GM18505 (cell line): ENCODE data around the gene RBP4.
"Not testable (repeated sequence)": the region's sequence is repeated elsewhere in the genome, so short reads cannot be mapped to it uniquely, and the experiment has no call there.

Source experiments
- ATAC-seq: cut with Tn5 transposase; IDR thresholded peaks from one replicate; pipeline ENCODE4 v1.9.1; 2021; ENCODE audit not compliant: unreplicated experiment
- POLR2A ChIP-seq: IDR thresholded peaks from 4 replicates; pipeline ENCODE4 v1.6.1; 2011; ENCODE audit warnings: borderline replicate concordance; ENCODE audit not compliant: insufficient read depth, insufficient read length; ENCODE audit errors: extremely low read depth

The RBP4 gene

DNA sequence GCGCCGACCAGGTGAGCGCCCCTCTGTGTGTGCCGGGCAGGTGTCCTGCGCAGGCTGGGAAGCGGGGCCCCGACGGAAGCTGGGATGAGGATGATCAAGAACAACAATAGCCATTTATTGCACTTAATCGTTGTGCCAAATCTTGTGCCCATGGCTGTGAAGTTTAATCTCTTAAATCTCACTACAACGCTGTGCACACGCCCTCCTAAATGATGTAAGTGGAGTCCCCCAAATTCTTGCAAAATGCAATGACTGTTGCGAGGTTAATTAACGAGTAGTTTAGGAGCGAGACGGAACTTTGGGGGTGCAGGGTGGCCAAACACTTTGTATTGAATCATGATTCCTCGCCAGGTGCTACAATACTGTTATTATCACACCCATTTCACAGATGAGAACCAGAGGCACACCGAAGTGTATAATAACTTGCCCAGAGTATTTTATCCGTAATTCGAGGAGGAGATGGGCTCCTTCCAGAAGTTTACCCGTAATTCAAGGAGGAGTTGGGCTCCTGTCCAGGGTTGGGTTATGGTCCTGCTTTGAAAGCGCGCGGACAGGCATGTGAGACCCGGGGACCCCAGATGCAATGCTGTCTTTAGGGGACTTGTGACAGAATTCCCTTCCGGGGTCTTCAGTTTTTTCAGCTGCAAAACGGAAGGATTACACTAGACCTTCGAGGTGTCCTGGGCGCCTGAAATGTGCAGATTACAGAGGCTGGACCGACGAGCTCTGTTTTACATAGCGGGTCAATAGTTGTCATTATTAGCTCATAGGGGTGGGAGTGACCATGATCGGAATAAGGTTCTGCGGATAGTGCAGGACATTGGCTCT is 33.5 kb downstream of the RBP4 start:
- no peak for ATAC-seq

DNA sequence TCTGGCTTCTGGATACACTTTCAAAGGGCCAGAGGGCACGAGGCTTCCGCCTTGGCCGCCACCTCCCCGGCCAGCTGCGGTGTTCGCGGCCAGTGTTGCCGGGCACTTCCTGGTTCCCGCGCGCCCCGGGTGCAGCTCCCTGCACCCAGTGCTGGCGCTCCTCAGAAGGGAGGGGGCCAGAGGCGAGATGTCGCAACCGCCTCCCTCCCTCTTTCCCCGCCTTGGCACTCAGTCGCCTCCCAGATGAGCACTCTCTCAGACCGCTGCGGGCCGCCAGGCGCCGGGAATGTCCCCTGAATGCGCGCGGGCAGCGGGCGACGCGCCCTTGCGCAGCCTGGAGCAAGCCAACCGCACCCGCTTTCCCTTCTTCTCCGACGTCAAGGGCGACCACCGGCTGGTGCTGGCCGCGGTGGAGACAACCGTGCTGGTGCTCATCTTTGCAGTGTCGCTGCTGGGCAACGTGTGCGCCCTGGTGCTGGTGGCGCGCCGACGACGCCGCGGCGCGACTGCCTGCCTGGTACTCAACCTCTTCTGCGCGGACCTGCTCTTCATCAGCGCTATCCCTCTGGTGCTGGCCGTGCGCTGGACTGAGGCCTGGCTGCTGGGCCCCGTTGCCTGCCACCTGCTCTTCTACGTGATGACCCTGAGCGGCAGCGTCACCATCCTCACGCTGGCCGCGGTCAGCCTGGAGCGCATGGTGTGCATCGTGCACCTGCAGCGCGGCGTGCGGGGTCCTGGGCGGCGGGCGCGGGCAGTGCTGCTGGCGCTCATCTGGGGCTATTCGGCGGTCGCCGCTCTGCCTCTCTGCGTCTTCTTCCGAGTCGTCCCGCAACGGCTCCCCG is 34.4 kb downstream of the RBP4 start, which contains the start of gene FFAR4:
FFAR4 (plus strand) TSS at position 231 of the 842 bp plus-strand sequence; CDS start at position 287, 56 bp downstream.
- ATAC-seq, result no peak
- TF ChIP-seq POLR2A, result no peak

More for the DNA sequence above, 33.5 kb downstream of the RBP4 start:
- no peak for TF ChIP-seq POLR2A

DNA sequence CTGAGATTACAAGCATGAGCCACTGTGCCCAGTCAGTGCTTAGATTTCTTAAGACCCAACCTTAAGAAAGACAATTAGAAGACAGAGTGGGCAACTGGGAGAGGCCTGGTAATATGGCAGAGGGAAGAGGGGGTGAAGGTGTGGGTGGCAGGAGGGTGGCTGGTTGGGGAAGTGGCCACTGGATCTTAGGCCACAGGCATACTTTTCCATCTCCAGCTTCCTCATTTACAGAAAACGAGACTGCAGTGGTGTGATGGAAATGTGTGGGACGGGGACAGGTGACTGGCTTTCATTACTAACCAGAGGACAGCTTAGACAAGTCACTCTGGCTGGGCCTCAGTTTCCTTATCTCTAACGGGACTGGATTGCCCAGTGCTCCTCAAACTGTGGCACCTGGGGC is 35.6 kb downstream of the RBP4 start:
- no peak for ATAC-seq
- TF ChIP-seq POLR2A, result no peak

DNA sequence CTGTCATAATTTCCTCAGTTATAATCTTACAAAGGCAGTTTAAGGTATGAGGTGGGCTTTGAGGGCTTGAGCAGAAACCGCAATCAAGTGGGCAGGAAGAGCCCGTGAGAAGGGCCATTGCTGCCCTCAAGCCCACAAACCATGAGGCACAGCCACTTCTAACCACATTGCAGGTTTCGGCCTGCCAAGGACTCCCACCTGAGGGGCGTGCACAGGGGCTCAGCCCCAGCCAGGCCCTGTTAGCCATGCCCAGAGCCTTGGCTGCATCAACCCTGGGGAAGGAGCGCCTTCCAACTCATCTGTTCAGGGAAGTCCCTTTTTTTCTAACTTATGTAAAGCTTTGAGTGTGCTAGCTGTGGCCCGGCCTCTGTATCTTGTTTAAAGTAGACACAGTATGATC is 40.5 kb downstream of the RBP4 start:
- no peak for ATAC-seq
- TF ChIP-seq POLR2A, result no peak

DNA sequence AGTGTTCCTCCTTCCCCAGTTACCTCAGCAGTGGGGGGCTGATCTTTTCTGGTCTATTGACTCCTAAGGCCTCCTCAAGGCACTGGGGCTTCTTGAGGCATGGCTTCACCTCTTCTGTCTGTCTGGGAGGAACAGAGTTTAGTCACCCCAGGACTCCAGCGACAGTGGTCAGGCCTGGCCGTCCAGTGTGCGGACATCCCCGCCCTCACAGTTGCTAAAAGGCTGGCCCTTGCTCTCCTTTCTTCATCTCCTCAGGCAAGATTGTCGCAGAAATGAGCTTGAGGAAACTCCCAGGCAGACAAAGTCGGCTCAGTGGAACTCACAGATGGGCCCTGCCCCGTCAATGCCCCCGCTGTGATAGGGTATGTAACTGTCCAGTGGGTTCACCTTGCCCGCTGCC is 41.5 kb downstream of the RBP4 start:
- no peak for TF ChIP-seq POLR2A
- no peak for ATAC-seq

DNA sequence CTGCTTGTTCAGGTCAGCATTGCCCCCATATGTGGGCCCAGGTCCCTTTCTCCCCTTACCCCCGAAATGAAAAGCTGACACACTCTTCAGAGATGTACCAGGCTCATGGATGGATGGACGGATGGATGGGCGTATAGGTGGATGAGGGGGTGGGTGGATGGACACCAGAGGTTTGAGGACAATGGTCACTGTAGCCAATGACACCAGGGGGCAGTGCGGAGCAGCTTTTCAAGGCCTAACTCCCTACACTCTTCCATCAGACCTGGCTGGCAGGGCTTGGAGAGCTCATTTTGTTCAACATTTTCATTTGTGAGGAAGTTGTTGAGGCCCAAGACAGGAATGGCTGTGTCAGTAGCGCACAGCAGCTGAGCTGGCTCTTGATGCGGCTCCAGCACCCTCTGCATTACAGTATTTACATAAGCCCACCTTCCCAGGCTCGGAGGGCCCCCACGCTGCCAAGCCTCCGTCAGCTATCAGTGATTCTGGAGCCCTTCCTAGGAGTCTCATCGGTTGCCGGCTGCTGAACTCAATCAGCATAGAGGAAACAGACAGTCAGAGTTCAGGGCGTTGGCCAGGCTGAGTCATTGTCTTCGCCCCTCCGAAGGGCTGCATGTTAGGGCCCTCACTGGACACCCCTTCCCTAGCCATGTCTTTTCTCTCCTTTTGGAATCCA is 46.1 kb downstream of the RBP4 start:
- no peak for ATAC-seq
- TF ChIP-seq POLR2A, result no peak

DNA sequence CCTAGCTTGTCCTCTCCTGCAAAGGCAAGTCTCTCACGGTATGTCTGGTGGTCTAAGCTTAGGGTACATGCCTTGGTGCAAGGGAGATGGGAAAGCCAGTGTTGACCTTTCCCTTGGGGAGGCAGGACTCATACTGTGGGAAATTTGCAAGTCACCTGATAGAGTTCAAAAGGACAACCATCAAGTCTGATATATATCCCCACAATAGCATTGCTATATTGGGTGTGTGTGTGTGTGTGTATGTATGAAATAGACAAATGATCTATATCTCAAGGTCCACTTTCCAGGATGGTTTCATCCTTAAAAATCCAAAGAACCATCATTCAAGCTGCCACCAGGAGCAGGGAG is 46.7 kb downstream of the RBP4 start:
- ATAC-seq, result no peak
- no peak for TF ChIP-seq POLR2A

DNA sequence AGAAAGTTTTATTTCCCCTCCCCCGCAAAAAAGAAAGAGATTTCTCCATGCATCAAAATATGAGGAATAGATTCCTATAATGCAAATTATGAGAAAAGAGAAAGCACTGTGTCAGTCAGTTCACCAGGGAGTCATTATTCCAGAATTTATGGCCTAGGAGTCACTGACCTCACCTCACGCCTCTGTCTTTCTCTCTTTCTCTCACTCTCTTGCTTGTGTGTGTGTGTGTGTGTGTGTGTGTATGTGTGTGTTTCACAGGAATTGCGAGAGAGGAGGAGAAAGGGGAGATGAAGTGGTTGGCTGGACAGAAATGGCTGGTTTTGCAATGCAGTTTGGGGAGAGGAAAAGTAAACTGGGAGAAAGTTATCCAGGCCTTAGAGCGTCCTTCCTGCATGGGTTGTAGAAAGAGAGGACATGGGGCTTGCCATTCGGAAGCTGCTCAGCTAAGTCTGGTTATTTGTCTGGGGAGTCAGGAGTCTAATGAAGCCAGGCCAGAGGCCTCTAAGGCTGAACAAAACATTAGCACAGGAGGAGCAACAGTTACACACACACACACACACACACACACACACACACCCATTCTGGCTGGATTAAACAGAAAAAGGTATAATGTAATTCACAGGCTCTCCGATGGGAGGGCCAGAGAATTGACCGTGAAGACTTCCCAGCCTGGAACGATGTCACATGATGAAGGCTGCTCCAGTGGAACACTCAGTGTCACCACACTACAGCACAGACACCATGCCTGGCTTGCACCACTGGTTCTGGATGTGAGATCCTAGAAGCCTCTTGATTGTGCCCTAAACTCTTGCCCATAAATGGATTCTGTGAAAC is 47.3 kb downstream of the RBP4 start:
- ATAC-seq, result no peak
- no peak for TF ChIP-seq POLR2A

DNA sequence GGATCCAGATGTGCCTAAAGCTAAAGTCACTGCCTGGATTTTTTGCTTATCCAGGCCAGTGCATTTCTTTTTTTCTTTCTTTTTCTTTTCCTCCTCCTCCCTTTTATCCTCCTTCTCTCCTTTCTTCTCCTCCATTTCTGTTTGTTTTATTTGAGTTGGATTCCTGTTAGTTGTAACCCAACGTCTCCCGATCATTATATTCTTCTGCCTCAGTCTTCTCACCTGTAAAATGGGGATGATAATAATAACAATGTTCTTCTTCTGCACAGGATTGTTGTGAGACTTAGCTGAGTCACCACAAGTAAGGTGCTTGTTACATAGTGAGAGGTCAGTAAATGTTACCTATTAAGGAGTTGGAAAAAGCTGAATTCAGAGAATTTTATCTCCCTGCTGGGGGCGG is 48.3 kb downstream of the RBP4 start:
- no peak for ATAC-seq
- TF ChIP-seq POLR2A, result no peak

DNA sequence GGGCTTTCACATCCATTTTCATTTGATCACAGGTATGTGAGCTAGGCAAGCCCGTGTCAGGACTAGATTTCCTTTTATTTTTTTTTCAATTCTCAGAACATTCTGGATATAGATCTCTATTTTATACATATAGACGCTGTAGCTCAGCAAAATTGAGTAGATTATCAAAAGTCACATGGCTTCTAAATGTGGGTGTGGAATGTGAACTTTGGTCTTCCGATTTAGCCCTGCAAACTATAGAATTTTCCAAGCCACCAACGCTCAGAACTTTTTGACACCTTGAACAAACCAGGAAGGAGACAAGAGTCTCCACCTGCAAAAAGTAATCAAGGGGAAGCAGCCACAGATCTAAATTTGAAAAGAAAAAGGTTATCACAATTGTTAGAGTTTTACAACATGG is 50.4 kb downstream of the RBP4 start:
- no peak for ATAC-seq
- no peak for TF ChIP-seq POLR2A

DNA sequence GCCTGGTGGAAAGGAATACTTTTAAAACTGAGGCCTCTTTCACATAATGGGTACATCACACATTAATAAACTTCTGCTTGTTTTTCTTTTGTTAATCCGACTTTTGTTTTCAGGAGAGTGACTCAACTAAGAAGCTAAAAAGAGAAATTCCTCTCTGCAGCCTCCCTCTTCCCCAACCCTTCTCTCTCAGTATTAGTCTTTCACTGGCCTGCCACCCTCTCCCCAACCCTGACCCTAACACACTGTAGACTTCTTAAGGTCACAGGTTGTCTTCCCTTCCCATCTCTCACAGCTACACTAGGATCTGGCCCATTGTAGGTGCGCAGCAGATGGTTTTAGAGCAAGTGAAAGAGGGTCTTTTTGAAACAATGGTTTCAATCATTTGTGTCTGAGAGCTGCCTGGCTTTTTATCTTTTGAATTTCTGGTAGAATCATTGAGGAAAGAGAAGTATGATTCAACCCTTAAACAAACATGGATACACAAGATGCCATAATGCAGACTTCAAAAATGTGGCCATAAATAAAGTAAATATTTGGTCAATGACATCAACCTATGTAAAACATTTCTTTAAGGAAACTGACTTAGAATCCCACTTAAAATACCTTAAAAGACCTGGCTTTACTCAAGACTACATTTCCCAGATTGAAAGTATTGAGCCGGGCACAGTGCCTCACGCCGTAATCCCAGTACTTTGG is 52.5 kb downstream of the RBP4 start:
- TF ChIP-seq POLR2A, result no peak
- ATAC-seq, result no peak

DNA sequence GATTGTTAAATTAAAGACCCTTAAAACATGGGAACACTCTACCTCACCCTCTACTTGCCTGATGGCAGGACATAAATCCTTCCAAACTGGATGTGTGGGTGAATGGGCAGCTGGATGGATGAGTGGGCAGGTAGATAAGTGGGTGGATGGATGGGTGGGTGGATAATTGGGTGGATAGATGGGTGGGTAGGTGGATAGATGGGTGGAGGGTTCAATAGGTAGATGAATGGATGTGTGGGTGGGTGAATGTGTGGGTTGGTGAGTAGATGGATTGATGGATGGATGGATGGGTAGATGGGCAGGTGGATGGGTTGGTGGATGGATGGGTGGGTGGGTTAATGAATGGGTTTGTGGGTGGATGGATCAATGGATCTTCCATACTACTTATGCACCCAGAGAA is 53.5 kb downstream of the RBP4 start:
- TF ChIP-seq POLR2A, result no peak

DNA sequence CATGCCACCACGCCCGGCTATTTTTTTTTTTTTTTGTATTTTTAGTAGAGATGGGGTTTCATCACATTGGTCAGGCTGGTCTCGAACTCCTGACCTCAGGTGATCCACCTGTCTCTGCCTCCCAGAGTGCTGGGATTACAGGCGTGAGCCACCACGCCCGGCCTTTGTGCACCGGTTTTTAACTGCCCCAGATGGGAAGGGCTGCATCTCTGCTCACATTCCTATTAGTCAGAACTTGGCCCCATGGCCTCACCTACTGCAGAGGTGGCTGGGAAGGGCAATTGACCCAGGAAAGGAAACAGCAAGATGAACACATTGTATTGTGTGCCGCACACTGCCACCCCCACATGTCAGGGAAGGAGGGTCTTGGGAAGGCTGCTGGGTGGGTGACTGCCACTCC is 54.0 kb downstream of the RBP4 start:
- ATAC-seq, result not testable (repeated sequence)

More for the DNA sequence above, 53.5 kb downstream of the RBP4 start:
- ATAC-seq, result no peak
